Uterus (tissue), 2 donors: Measurements from ENCODE around the gene PAM.

Experiments used
- CTCF ChIP-seq, 4 experiments: fragments of 200-600 bp in 2 of 4; fragments of 450-650 bp in 2 of 4; sonication (generic) in 2 of 4; IDR thresholded peaks; one replicate each; pipeline ENCODE4 v1.5.1; 2016 to 2019; ENCODE audit warnings: antibody characterized with exemption in 4 of 4, mild to moderate bottlenecking in 2 of 4, moderate library complexity in 1 of 4
- POLR2A ChIP-seq, 2 donors: fragments of 450-650 bp; IDR thresholded peaks; one replicate each; pipeline ENCODE4 v1.6.1; 2016; ENCODE audit warnings: antibody characterized with exemption in 2 of 2, mild to moderate bottlenecking in 1 of 2, moderate library complexity in 1 of 2

- TF ChIP-seq CTCF (IDR thresholded peaks at IDR 0.05) (no peak), POLR2A (IDR thresholded peaks at IDR 0.05) (no peak)
Observed at GRCh38 chr5:102857076-102857818, 102.1 kb downstream of the PAM start.
